ENCODE measurements around the gene ZNF585A. TPM values are rescaled to one million over a fixed set of nuclear protein-coding genes. Genes with fewer than 3 reads are reported as not detected.

Gene ZNF585A
- total and polyA plus RNA-seq, 7 donors = 6.0 to 17.0 (median 7.8) TPM

GRCh38 chr19:37095859-37096258, 76.6 kb downstream of the ZNF585A start:
- no peaks in the 10 kb centered on the region for H3K4me1 ChIP-seq
- intact Hi-C loops (cut with DNase I) = no loop called here
- TF ChIP-seq CTCF (IDR thresholded peaks at IDR 0.05) = no peak
- H3K27me3 ChIP-seq (ENCODE audit: insufficient read depth in 3 of 3, low read length in 2 of 3) = no peaks in the 10 kb centered on the region
- WGBS, 3 donors = 81 to 98% (median 93%) methylated on average over 1 of the region's 1 CpG
- no peak overlapping the region for H3K4me3 ChIP-seq
- ATAC-seq (no peak), DNase-seq (no peak)
- no peak overlapping the region for H3K27ac ChIP-seq
- peaks cover 90% of the 10 kb centered on the region for H3K9me3 ChIP-seq
- peaks cover 16 to 95% of the 10 kb centered on the region in 2 donors for H3K36me3 ChIP-seq (ENCODE audit: insufficient read depth in 1 of 2, low read depth in 1 of 2)

Other genes starting within 250 kb of the ZNF585A start
- 10 to 100 TPM in 1 of 4 donors, 1 to 10 TPM in 3; 4.4 to 10.6 (median 7.1) TPM for gene ZNF420, start 94.3 kb downstream of the ZNF585A start, total RNA-seq
- 10 to 100 TPM in 1 of 3 donors, 1 to 10 TPM in 2; 3.5 to 39.5 (median 3.8) TPM for gene ZNF420, start 94.3 kb downstream of the ZNF585A start, polyA plus RNA-seq
- 10 to 100 TPM in 1 of 4 donors, 1 to 10 TPM in 3; 3.0 to 12.5 (median 7.2) TPM for gene ZNF585B, start 37.8 kb upstream of the ZNF585A start, total RNA-seq
- 1 to 10 TPM; 3.8 to 6.9 (median 4.1) TPM for gene ZNF585B, start 37.8 kb upstream of the ZNF585A start, polyA plus RNA-seq
- 10 to 100 TPM in 1 of 4 donors, 1 to 10 TPM in 3; 4.4 to 11.7 (median 8.1) TPM for gene ZNF383, start 45.5 kb upstream of the ZNF585A start, total RNA-seq
- gene ZNF383, start 45.5 kb upstream of the ZNF585A start, polyA plus RNA-seq = 10 to 100 TPM in 1 of 3 donors, 1 to 10 TPM in 2; 3.0 to 12.1 (median 3.6) TPM
- gene ZNF527, start 198.4 kb upstream of the ZNF585A start, total RNA-seq = 1 to 10 TPM; 1.8 to 4.0 (median 3.6) TPM
- gene ZNF527, start 198.4 kb upstream of the ZNF585A start, polyA plus RNA-seq = 1 to 10 TPM; 2.0 to 5.7 (median 2.0) TPM